H9 (cell line): Measurements from ENCODE around the gene ADH1B. TPM values are rescaled to one million over a fixed set of nuclear protein-coding genes. Genes with fewer than 3 reads are reported as not detected.

Experiments
- DNase-seq: peaks from one replicate; pipeline ENCODE4 v3.0.0-alpha.2; 2017
- H2AFZ ChIP-seq: one replicate; pipeline ENCODE4 v1.6.1; 2013; ENCODE audit warnings: mild to moderate bottlenecking, low read length, control low read depth, moderate library complexity
- H2AK5ac ChIP-seq: 2 replicates; pipeline ENCODE4 v1.6.1; 2013; ENCODE audit warnings: low read length, control low read depth, mixed read lengths; ENCODE audit not compliant: insufficient read length
- H2BK120ac ChIP-seq: one replicate; pipeline ENCODE4 v1.6.1; 2013; ENCODE audit warnings: low read depth, mild to moderate bottlenecking, low read length, control low read depth, inconsistent platforms; ENCODE audit not compliant: poor library complexity, severe bottlenecking
- H2BK12ac ChIP-seq: 2 replicates; pipeline ENCODE4 v1.6.1; 2013; ENCODE audit warnings: low read length, control low read depth, mixed read lengths, low read depth; ENCODE audit not compliant: insufficient read length
- H2BK15ac ChIP-seq: 2 replicates; pipeline ENCODE4 v1.6.1; 2013; ENCODE audit warnings: low read depth, low read length, control low read depth
- H2BK20ac ChIP-seq: one replicate; pipeline ENCODE4 v1.6.1; 2013; ENCODE audit warnings: low read depth, mild to moderate bottlenecking, low read length, control low read depth, inconsistent platforms; ENCODE audit not compliant: poor library complexity, severe bottlenecking
- H2BK5ac ChIP-seq: 2 replicates; pipeline ENCODE4 v1.6.1; 2013; ENCODE audit warnings: low read length, control low read depth, mixed read lengths; ENCODE audit not compliant: insufficient read length
- H3K14ac ChIP-seq: 2 replicates; pipeline ENCODE4 v1.6.1; 2013; ENCODE audit warnings: low read length, control low read depth; ENCODE audit not compliant: insufficient read depth
- H3K18ac ChIP-seq: 2 replicates; pipeline ENCODE4 v1.6.1; 2013; ENCODE audit warnings: low read depth, mild to moderate bottlenecking, mixed read lengths, low read length, control low read depth; ENCODE audit not compliant: insufficient read length
- H3K23ac ChIP-seq: 2 replicates; pipeline ENCODE4 v1.6.1; 2013; ENCODE audit warnings: low read length, control low read depth, mixed read lengths, low read depth; ENCODE audit not compliant: insufficient read length
- H3K23me2 ChIP-seq: 2 replicates; pipeline ENCODE4 v1.6.1; 2013; ENCODE audit warnings: low read depth, mild to moderate bottlenecking, mixed read lengths, low read length, control low read depth; ENCODE audit not compliant: insufficient read length, poor library complexity, severe bottlenecking
- H3K27ac ChIP-seq: 2 replicates; pipeline ENCODE4 v1.5.1; 2013; ENCODE audit warnings: low read length, control low read depth, mixed read lengths, low read depth; ENCODE audit not compliant: insufficient read length
- H3K27me3 ChIP-seq: 2 replicates; pipeline ENCODE4 v1.6.1; 2013; ENCODE audit warnings: low read length, control low read depth, inconsistent platforms; ENCODE audit not compliant: insufficient read depth
- H3K4ac ChIP-seq: 2 replicates; pipeline ENCODE4 v1.6.1; 2013; ENCODE audit warnings: low read depth, mild to moderate bottlenecking, control low read depth, inconsistent platforms, low read length, moderate library complexity
- H3K4me1 ChIP-seq: 2 replicates; pipeline ENCODE4 v1.6.1; 2013; ENCODE audit warnings: low read length, control low read depth, inconsistent platforms; ENCODE audit not compliant: insufficient read depth
- H3K4me2 ChIP-seq: 2 replicates; pipeline ENCODE4 v1.6.1; 2013; ENCODE audit warnings: low read length, control low read depth, mixed read lengths; ENCODE audit not compliant: insufficient read length, insufficient read depth
- H3K56ac ChIP-seq: 2 replicates; pipeline ENCODE4 v1.6.1; 2013; ENCODE audit warnings: low read depth, mild to moderate bottlenecking, mixed read lengths, low read length, control low read depth; ENCODE audit not compliant: insufficient read length
- H3K79me1 ChIP-seq: 2 replicates; pipeline ENCODE4 v1.6.1; 2013; ENCODE audit warnings: low read depth, mild to moderate bottlenecking, moderate library complexity, low read length, control low read depth, inconsistent platforms; ENCODE audit not compliant: insufficient read depth, poor library complexity, severe bottlenecking
- H3K79me2 ChIP-seq: 2 replicates; pipeline ENCODE4 v1.6.1; 2013; ENCODE audit warnings: low read length, control low read depth, inconsistent platforms; ENCODE audit not compliant: insufficient read depth
- H3K9ac ChIP-seq: 2 replicates; pipeline ENCODE4 v1.6.1; 2013; ENCODE audit warnings: low read length, control low read depth, mixed read lengths; ENCODE audit not compliant: insufficient read length; ENCODE audit errors: extremely low read depth
- H3K9me3 ChIP-seq: one replicate; pipeline ENCODE4 v1.6.1; 2013; ENCODE audit warnings: low read depth, low read length, inconsistent platforms; ENCODE audit not compliant: control insufficient read depth
- H3T11ph ChIP-seq: one replicate; pipeline ENCODE4 v1.6.1; 2013; ENCODE audit warnings: mild to moderate bottlenecking, low read length, control low read depth, inconsistent platforms
- H4K20me1 ChIP-seq: one replicate; pipeline ENCODE4 v1.6.1; 2013; ENCODE audit not compliant: control insufficient read depth, insufficient read length, insufficient read depth
- H4K5ac ChIP-seq: 2 replicates; pipeline ENCODE4 v1.6.1; 2013; ENCODE audit warnings: low read depth, mild to moderate bottlenecking, mixed read lengths, low read length, control low read depth; ENCODE audit not compliant: insufficient read length
- H4K8ac ChIP-seq: replicated peaks from 2 replicates; pipeline ENCODE4 v1.6.1; 2013; ENCODE audit warnings: low read length, control low read depth, mixed read lengths, low read depth; ENCODE audit not compliant: insufficient read length
- H4K91ac ChIP-seq: 2 replicates; pipeline ENCODE4 v1.6.1; 2013; ENCODE audit warnings: low read depth, mild to moderate bottlenecking, moderate library complexity, mixed read lengths, low read length, control low read depth; ENCODE audit not compliant: insufficient read length
- H3K27ac Mint-ChIP-seq, 3 experiments: 2 replicates in 2 of 3; 3 replicates in 1 of 3; pipeline ENCODE4 v1.8.0; 2020 to 2021; ENCODE audit warnings: mixed read lengths in 3 of 3, mild to moderate bottlenecking in 1 of 3, moderate library complexity in 1 of 3
- H3K27me3 Mint-ChIP-seq: 2 replicates; pipeline ENCODE4 v1.8.0; 2021; ENCODE audit warnings: low read depth, mild to moderate bottlenecking, moderate library complexity, mixed read lengths
- H3K36me3 Mint-ChIP-seq, 3 experiments: 2 replicates in 2 of 3; 3 replicates in 1 of 3; pipeline ENCODE4 v1.8.0; 2020 to 2021; ENCODE audit warnings: low read depth in 3 of 3, mixed read lengths in 3 of 3; ENCODE audit not compliant: insufficient read depth in 1 of 3
- H3K4me1 Mint-ChIP-seq, 2 experiments: 2 replicates each; pipeline ENCODE4 v1.8.0; 2020; ENCODE audit warnings: mixed read lengths in 2 of 2
- H3K4me3 Mint-ChIP-seq, 2 experiments: 2 replicates in 1 of 2; 3 replicates in 1 of 2; pipeline ENCODE4 v1.8.0; 2020 to 2021; ENCODE audit warnings: mild to moderate bottlenecking in 2 of 2, mixed read lengths in 2 of 2, moderate library complexity in 1 of 2
- H3K9me3 Mint-ChIP-seq, 2 experiments: 2 replicates in 1 of 2; 3 replicates in 1 of 2; pipeline ENCODE4 v1.8.0; 2020; ENCODE audit warnings: mild to moderate bottlenecking in 2 of 2, mixed read lengths in 2 of 2, moderate library complexity in 1 of 2
- CTCF ChIP-seq: fragments of 200-600 bp; sonication (generic); conservative IDR thresholded peaks from 3 replicates; pipeline ENCODE4 v1.8.0; 2021; ENCODE audit warnings: antibody characterized with exemption, mild to moderate bottlenecking
- total RNA-seq: library from RNA; stranded (reverse); gene quantifications from 2 replicates; pipeline ENCODE4 v1.2.1, GENCODE V29; 2021

The ADH1B gene
- total RNA-seq, 1 experiment from 2014 or later: not detected

GRCh38 chr4:99362768-99363167 is 41.6 kb upstream of the ADH1B start:
- no peak for DNase-seq
- Histone ChIP-seq H3K14ac (no peak overlapping the region), H3K9ac (no peak overlapping the region), H3K4me2 (no peak overlapping the region), H3K4me1 (no peaks in the 10 kb centered on the region), H3K23ac (no peak overlapping the region), H4K91ac (no peak overlapping the region), H4K5ac (no peak overlapping the region), H4K20me1 (no peaks in the 10 kb centered on the region), H3K27me3 (no peaks in the 10 kb centered on the region), H3K18ac (no peak overlapping the region), H3K27ac (no peak overlapping the region), H2BK120ac (no peak overlapping the region), H2BK5ac (no peak overlapping the region), H2BK12ac (no peak overlapping the region), H4K8ac (no peak overlapping the region), H3K4ac (no peak overlapping the region), H2AK5ac (no peak overlapping the region), H3K79me1 (no peaks in the 10 kb centered on the region), H3K79me2 (no peaks in the 10 kb centered on the region), H3K56ac (no peak overlapping the region), H3K23me2 (no peaks in the 10 kb centered on the region), H3T11ph (no peak overlapping the region), H2AFZ (no peak overlapping the region), H3K9me3 (no peaks in the 10 kb centered on the region), H2BK20ac (no peak overlapping the region), H2BK15ac (no peak overlapping the region)
- Mint-ChIP-seq H3K9me3 (peaks cover 18 to 28% of the 10 kb centered on the region in 2 experiments), H3K27me3 (no peaks in the 10 kb centered on the region), H3K27ac (no peak overlapping the region), H3K4me1 (no peaks in the 10 kb centered on the region), H3K36me3 (peaks cover 3 to 10% (median 4%) of the 10 kb centered on the region in 3 experiments; a peak in 3 of 7 replicates), H3K4me3 (no peak overlapping the region)
- no peak for TF ChIP-seq CTCF
